Ovary (tissue), 3 donors: ENCODE results near the gene MLPH.

ENCODE experiments used
- CTCF ChIP-seq, 3 donors: fragments of 450-650 bp in 2 of 3; fragments of 200-600 bp in 1 of 3; IDR thresholded peaks; one replicate each; pipeline versions ENCODE4 v1.5.1 to v1.8.0; 2016 to 2022; ENCODE audit warnings: antibody characterized with exemption in 3 of 3, mild to moderate bottlenecking in 1 of 3
- EP300 ChIP-seq: sonication (generic); formaldehyde crosslinking; IDR thresholded peaks from one replicate; pipeline ENCODE4 v1.6.1; 2017; ENCODE audit warnings: antibody characterized with exemption
- donor health status: DM: no; HTN: no; CAD: no.

GRCh38 chr2:237603049-237603717 is 116.1 kb downstream of the MLPH start:
- no peak for TF ChIP-seq CTCF (IDR thresholded peaks at IDR 0.05)
- no peak for TF ChIP-seq EP300
